Pericardium fibroblast (primary cell): ENCODE data around the gene EFNA5. TPM values are rescaled to one million over a fixed set of nuclear protein-coding genes. Genes with fewer than 3 reads are reported as not detected.

Experiments used
- total RNA-seq: library from RNA; depleted of rRNA; stranded (reverse); fragments of >200 nt; gene quantifications from 2 replicates; pipeline ENCODE4 v1.2.3, GENCODE V29; 2015

The EFNA5 gene
- 5.8 and 9.4 TPM in 2 replicates for total RNA-seq

GRCh38 chr5:107670932-107671741 is at the start of gene EFNA5:
Gene EFNA5 (minus strand): TSS chr5:107670937.

